ENCODE data around the gene TEX55.

GRCh38 chr3:119148493-119149180 is 2.7 kb downstream of the TEX55 start:
- TF ChIP-seq POLR2A (IDR thresholded peaks at IDR 0.05) = no peak
- TF ChIP-seq, protein P1, sequence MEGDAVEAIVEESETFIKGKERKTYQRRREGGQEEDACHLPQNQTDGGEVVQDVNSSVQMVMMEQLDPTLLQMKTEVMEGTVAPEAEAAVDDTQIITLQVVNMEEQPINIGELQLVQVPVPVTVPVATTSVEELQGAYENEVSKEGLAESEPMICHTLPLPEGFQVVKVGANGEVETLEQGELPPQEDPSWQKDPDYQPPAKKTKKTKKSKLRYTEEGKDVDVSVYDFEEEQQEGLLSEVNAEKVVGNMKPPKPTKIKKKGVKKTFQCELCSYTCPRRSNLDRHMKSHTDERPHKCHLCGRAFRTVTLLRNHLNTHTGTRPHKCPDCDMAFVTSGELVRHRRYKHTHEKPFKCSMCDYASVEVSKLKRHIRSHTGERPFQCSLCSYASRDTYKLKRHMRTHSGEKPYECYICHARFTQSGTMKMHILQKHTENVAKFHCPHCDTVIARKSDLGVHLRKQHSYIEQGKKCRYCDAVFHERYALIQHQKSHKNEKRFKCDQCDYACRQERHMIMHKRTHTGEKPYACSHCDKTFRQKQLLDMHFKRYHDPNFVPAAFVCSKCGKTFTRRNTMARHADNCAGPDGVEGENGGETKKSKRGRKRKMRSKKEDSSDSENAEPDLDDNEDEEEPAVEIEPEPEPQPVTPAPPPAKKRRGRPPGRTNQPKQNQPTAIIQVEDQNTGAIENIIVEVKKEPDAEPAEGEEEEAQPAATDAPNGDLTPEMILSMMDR (IDR thresholded peaks at IDR 0.05) = no peak
- no peak for TF ChIP-seq POLR2AphosphoS5 (IDR thresholded peaks at IDR 0.05)
